Measurements from ENCODE around the gene TMEM33. TPM values are rescaled to one million over a fixed set of nuclear protein-coding genes. Genes with fewer than 3 reads are reported as not detected.

TMEM33 gene
- total and polyA plus RNA-seq, 2 of the 8 experiments (the other 6 are each of a cell fraction or from before 2014, with no cell fraction given): 72.5 to 94.4 TPM

DNA sequence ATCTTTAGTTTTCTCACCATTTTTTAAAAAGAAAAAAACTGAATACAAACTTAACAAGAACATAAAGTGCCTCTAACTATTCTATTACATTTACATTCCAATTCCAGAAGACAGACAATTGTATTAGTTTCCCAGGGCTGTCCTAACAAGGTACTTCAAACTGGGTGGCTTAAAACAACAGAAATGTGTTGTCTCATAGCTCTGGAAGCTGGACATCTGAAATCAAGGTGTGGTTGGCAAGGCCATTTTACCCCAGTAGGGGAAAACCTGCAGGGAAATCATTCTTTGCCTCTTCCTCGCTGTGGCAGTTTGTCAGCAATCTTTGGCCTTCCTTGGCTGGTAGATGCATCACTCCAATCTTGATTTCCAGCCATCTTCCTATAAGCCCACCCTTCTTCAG, 37.5 kb upstream of the TMEM33 start:
- Histone ChIP-seq H4K20me1 (replicated peaks in 1 of 2; ENCODE audit: control insufficient read depth in 1 of 2, insufficient read depth in 2 of 2, low read length in 2 of 2) (no peaks in the 10 kb centered on the region), H3K79me1 (ENCODE audit: low read depth, low read length) (no peaks in the 10 kb centered on the region), H3K23me2 (ENCODE audit: low read depth, low read length) (no peaks in the 10 kb centered on the region), H2AFZ (ENCODE audit: low read length) (no peak overlapping the region), H3K4me1 (replicated peaks in 1 of 4; ENCODE audit: control insufficient read depth in 3 of 4, insufficient read depth in 4 of 4, low read length in 3 of 4) (no peaks in the 10 kb centered on the region), H2BK12ac (ENCODE audit: low read depth, low read length) (no peak overlapping the region), H3K4me3 (ENCODE audit: extremely low read depth in 1 of 4, insufficient read depth in 2 of 4, low read depth in 3 of 4, low read length in 4 of 4) (no peak overlapping the region), H4K91ac (replicated peaks; ENCODE audit: insufficient read length, low read length) (no peak overlapping the region), H2BK15ac (ENCODE audit: low read length) (no peak overlapping the region), H3K56ac (replicated peaks; ENCODE audit: insufficient read length, low read depth, low read length) (no peak overlapping the region), H3K23ac (ENCODE audit: insufficient read length) (no peak overlapping the region), H3K27ac (ENCODE audit: low read depth, low read length) (no peak overlapping the region), H2BK20ac (ENCODE audit: low read length) (no peak overlapping the region), H3K9me3 (ENCODE audit: insufficient read depth in 2 of 2, low read depth in 1 of 2, low read length in 1 of 2) (0 out of 4 replicates have a peak, but pooled peaks cover 0 to 2% of the 10 kb centered on the region in 2 experiments), H2BK5ac (ENCODE audit: low read depth, low read length) (no peak overlapping the region), H3K27me3 (replicated peaks in 1 of 4; ENCODE audit: control insufficient read depth in 3 of 4, extremely low read depth in 1 of 4, insufficient read depth in 3 of 4, low read length in 3 of 4) (no peaks in the 10 kb centered on the region), H3K36me3 (ENCODE audit: control insufficient read depth in 2 of 4, insufficient read depth in 4 of 4, low read length in 3 of 4) (no peaks in the 10 kb centered on the region), H3K18ac (ENCODE audit: extremely low read depth, low read length) (no peak overlapping the region), H2AK5ac (ENCODE audit: low read depth, low read length) (no peak overlapping the region), H3K14ac (ENCODE audit: insufficient read length) (no peak overlapping the region), H4K8ac (ENCODE audit: extremely low read depth, insufficient read depth, low read length) (no peak overlapping the region), H3K4ac (replicated peaks; ENCODE audit: insufficient read length, low read depth, low read length) (no peak overlapping the region), H2BK120ac (replicated peaks; ENCODE audit: low read depth, low read length) (no peak overlapping the region), H3K9ac (replicated peaks in 1 of 4; ENCODE audit: extremely low read depth in 1 of 4, low read depth in 3 of 4, low read length in 3 of 4) (no peak overlapping the region), H4K5ac (ENCODE audit: insufficient read length, low read depth, low read length) (no peak overlapping the region), H3K4me2 (ENCODE audit: insufficient read depth in 1 of 2, low read depth in 2 of 2, low read length in 2 of 2) (no peak overlapping the region), H3K79me2 (ENCODE audit: control insufficient read depth in 1 of 2, insufficient read depth in 2 of 2, low read length in 2 of 2) (no peaks in the 10 kb centered on the region)
- no peak for DNase-seq (ENCODE audit: low read depth in 1 of 2, low spot score in 2 of 2)
- POLR2A ChIA-PET (ENCODE audit: partially characterized antibody): interaction anchor here (2.0 kb wide), 1 partner anchor 37 kb away, joined by 5 read pairs; the partner anchor contains the start of gene TMEM33
- FAIRE-seq: no peak
- CTCF ChIA-PET (ENCODE audit: partially characterized antibody): interaction anchor here (0.6 to 1.5 kb wide), 4 partner anchors 9 to 171 kb away, joined by 3 to 4 read pairs (median 3); no protein-coding TSS in a partner anchor
- 88% methylated on average over 1 of the region's 1 CpG; no CpG with 5 or more reads in 1 of the 2 experiments for WGBS, 2 experiments (ENCODE audit: extremely low coverage in 1 of 2, insufficient coverage in 1 of 2, insufficient read length in 1 of 2, insufficient replicate concordance in 2 of 2, low coverage in 1 of 2, low lambda C conversion rate in 2 of 2, missing lambda C conversion rate in 1 of 2)
- TF ChIP-seq, protein P1, sequence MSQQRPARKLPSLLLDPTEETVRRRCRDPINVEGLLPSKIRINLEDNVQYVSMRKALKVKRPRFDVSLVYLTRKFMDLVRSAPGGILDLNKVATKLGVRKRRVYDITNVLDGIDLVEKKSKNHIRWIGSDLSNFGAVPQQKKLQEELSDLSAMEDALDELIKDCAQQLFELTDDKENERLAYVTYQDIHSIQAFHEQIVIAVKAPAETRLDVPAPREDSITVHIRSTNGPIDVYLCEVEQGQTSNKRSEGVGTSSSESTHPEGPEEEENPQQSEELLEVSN (IDR thresholded peaks at IDR 0.05): no peak
- TF ChIP-seq, protein P2, sequence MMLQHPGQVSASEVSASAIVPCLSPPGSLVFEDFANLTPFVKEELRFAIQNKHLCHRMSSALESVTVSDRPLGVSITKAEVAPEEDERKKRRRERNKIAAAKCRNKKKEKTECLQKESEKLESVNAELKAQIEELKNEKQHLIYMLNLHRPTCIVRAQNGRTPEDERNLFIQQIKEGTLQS (IDR thresholded peaks at IDR 0.05; ENCODE audit: insufficient read depth, low read depth, low read length): no peak
- TF ChIP-seq TBP (IDR thresholded peaks at IDR 0.05; ENCODE audit: low read depth, low read length): no peak
- no peak for TF ChIP-seq BACH1 (IDR thresholded peaks at IDR 0.05; ENCODE audit: low read length)
- no peak for TF ChIP-seq BCL11A (IDR thresholded peaks at IDR 0.05; ENCODE audit: low read depth in 2 of 2, low read length in 2 of 2)
- TF ChIP-seq, protein P3, sequence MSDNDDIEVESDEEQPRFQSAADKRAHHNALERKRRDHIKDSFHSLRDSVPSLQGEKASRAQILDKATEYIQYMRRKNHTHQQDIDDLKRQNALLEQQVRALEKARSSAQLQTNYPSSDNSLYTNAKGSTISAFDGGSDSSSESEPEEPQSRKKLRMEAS (IDR thresholded peaks at IDR 0.05): no peak
- no peak for TF ChIP-seq SP4 (IDR thresholded peaks at IDR 0.05; ENCODE audit: low read length)
- no peak for TF ChIP-seq SUZ12 (IDR thresholded peaks at IDR 0.05; ENCODE audit: low read length)
- no peak for TF ChIP-seq RXRA (IDR thresholded peaks at IDR 0.05; ENCODE audit: insufficient read depth, low read depth, low read length)
- TF ChIP-seq ASH2L (IDR thresholded peaks at IDR 0.05; ENCODE audit: low read length): no peak
- no peak for TF ChIP-seq NRF1 (IDR thresholded peaks at IDR 0.05; ENCODE audit: low read depth, low read length)
- TF ChIP-seq CHD2 (IDR thresholded peaks at IDR 0.05; ENCODE audit: low read length): no peak
- no peak for TF ChIP-seq CEBPB (IDR thresholded peaks at IDR 0.05; ENCODE audit: low read depth, low read length)
- TF ChIP-seq CHD1 (IDR thresholded peaks at IDR 0.05; ENCODE audit: low read depth, low read length): no peak
- no peak for TF ChIP-seq POU5F1 (IDR thresholded peaks at IDR 0.05; ENCODE audit: low read depth, low read length)

Data from H1 (cell line).